HG03439 (cell line): ENCODE measurements around the gene KIAA1671.

Source experiments
- ATAC-seq: cut with Tn5 transposase; IDR thresholded peaks from one replicate; pipeline ENCODE4 v1.9.1; 2021; ENCODE audit warnings: mild to moderate bottlenecking, moderate library complexity; ENCODE audit not compliant: unreplicated experiment

Gene KIAA1671

GRCh38 chr22:24977370-24978221, 25.1 kb downstream of the KIAA1671 start:
- ATAC-seq: no peak

- ATAC-seq: no peak
These were observed 25.8 kb downstream of the KIAA1671 start for GRCh38 chr22:24978308-24978707.

GRCh38 chr22:24981066-24981465, 28.6 kb downstream of the KIAA1671 start:
- no peak for ATAC-seq

- ATAC-seq: no peak
These were observed 29.1 kb downstream of the KIAA1671 start for GRCh38 chr22:24981656-24982055.

GRCh38 chr22:24982301-24983056, 30.0 kb downstream of the KIAA1671 start:
- ATAC-seq: no peak

GRCh38 chr22:24983151-24983550, 30.6 kb downstream of the KIAA1671 start:
- ATAC-seq: no peak

- no peak for ATAC-seq
These were observed 31.6 kb downstream of the KIAA1671 start for GRCh38 chr22:24984122-24984521.

GRCh38 chr22:24985826-24986214, 33.3 kb downstream of the KIAA1671 start:
- ATAC-seq: no peak

- ATAC-seq: no peak
These were observed 34.3 kb downstream of the KIAA1671 start for GRCh38 chr22:24986816-24987215.

- ATAC-seq: no peak
These were observed 36.6 kb downstream of the KIAA1671 start for GRCh38 chr22:24989135-24989534.

GRCh38 chr22:24989541-24989951, 37.0 kb downstream of the KIAA1671 start:
- no peak for ATAC-seq

GRCh38 chr22:24990344-24990905, 37.9 kb downstream of the KIAA1671 start:
- ATAC-seq: no peak

GRCh38 chr22:24992946-24993345, 40.4 kb downstream of the KIAA1671 start:
- ATAC-seq: no peak

- no peak for ATAC-seq
These were observed 41.7 kb downstream of the KIAA1671 start for GRCh38 chr22:24994070-24994763.

GRCh38 chr22:24995649-24996180, 43.2 kb downstream of the KIAA1671 start:
- no peak for ATAC-seq

- ATAC-seq: no peak
These were observed 44.0 kb downstream of the KIAA1671 start for GRCh38 chr22:24996420-24996952.

- ATAC-seq: no peak
These were observed 44.5 kb downstream of the KIAA1671 start for GRCh38 chr22:24997023-24997422.

GRCh38 chr22:25000686-25001085, 48.2 kb downstream of the KIAA1671 start:
- ATAC-seq: no peak

- no peak for ATAC-seq
These were observed 49.9 kb downstream of the KIAA1671 start for GRCh38 chr22:25002241-25002985.

- ATAC-seq: no peak
These were observed 53.8 kb downstream of the KIAA1671 start for GRCh38 chr22:25006354-25006753.
